Measurements from ENCODE around the gene CCDC33.

CCDC33 gene

GRCh38 chr15:74201710-74202420 is 34.3 kb upstream of the CCDC33 start:
- H3K27me3 ChIP-seq (replicated peaks in 2 of 5; ENCODE audit: control insufficient read depth in 4 of 5, insufficient read depth in 5 of 5, low read length in 4 of 5), result no peaks in the 10 kb centered on the region
- ChIA-PET CTCF (interaction anchor here (0.7 to 1.2 kb wide), 3 partner anchors 40 to 187 kb away, joined by 3 to 5 read pairs (median 3); no protein-coding TSS in a partner anchor), POLR2A (no interaction called here)
- DNase-seq, result no peak
- 80% methylated on average over 1 of the region's 7 CpGs for WGBS (ENCODE audit: insufficient coverage)
- no peak overlapping the region for H3K27ac ChIP-seq (ENCODE audit: insufficient read depth in 1 of 2, low read depth in 1 of 2, low read length in 2 of 2, poor library complexity in 1 of 2, severe bottlenecking in 2 of 2)
- no peak overlapping the region for H3K4me3 ChIP-seq (ENCODE audit: control insufficient read depth in 1 of 7, extremely low read depth in 1 of 7, insufficient read depth in 4 of 7, low read depth in 2 of 7, low read length in 6 of 7)
- no peaks in the 10 kb centered on the region for H3K36me3 ChIP-seq (ENCODE audit: control insufficient read depth in 4 of 4, insufficient read depth in 4 of 4, low read length in 3 of 4)
- H3K9me3 ChIP-seq (ENCODE audit: control extremely low read depth in 1 of 5, control insufficient read depth in 4 of 5, insufficient read depth in 2 of 5, low read depth in 1 of 5, low read length in 4 of 5), result no peaks in the 10 kb centered on the region
- peaks cover 0 to 62% (median 30%) of the 10 kb centered on the region in 4 experiments for H3K4me1 ChIP-seq (ENCODE audit: control extremely low read depth in 1 of 4, control insufficient read depth in 4 of 4, insufficient read depth in 4 of 4, low read length in 3 of 4)

- H3K4me3 ChIP-seq (ENCODE audit: control insufficient read depth in 1 of 7, extremely low read depth in 1 of 7, insufficient read depth in 4 of 7, low read depth in 2 of 7, low read length in 6 of 7), result no peak within 1 kb of the TSS
- 78% methylated on average over 14 of the region's 26 CpGs for WGBS (ENCODE audit: insufficient coverage)
- ChIA-PET CTCF (interaction anchor here (0.7 to 1.2 kb wide), 3 partner anchors 39 to 187 kb away, joined by 3 to 5 read pairs (median 3); no protein-coding TSS in a partner anchor), POLR2A (no interaction called here)
- no peaks in the 10 kb centered on the region for H3K27me3 ChIP-seq (replicated peaks in 2 of 5; ENCODE audit: control insufficient read depth in 4 of 5, insufficient read depth in 5 of 5, low read length in 4 of 5)
- no peaks in the 10 kb centered on the region for H3K9me3 ChIP-seq (ENCODE audit: control extremely low read depth in 1 of 5, control insufficient read depth in 4 of 5, insufficient read depth in 2 of 5, low read depth in 1 of 5, low read length in 4 of 5)
- H3K36me3 ChIP-seq (ENCODE audit: control insufficient read depth in 4 of 4, insufficient read depth in 4 of 4, low read length in 3 of 4), result no peaks in the 10 kb centered on the region
- DNase-seq, result no peak
- H3K4me1 ChIP-seq (ENCODE audit: control extremely low read depth in 1 of 4, control insufficient read depth in 4 of 4, insufficient read depth in 4 of 4, low read length in 3 of 4), result peaks cover 0 to 71% (median 30%) of the 10 kb centered on the region in 4 experiments
- H3K27ac ChIP-seq (ENCODE audit: insufficient read depth in 1 of 2, low read depth in 1 of 2, low read length in 2 of 2, poor library complexity in 1 of 2, severe bottlenecking in 2 of 2), result no peak within 1 kb of the TSS
Measured at GRCh38 chr15:74202452-74203401, 33.4 kb upstream of the CCDC33 start, which contains the start of gene STRA6. TSS of gene STRA6 (minus strand) at chr15:74202787. CDS start at chr15:74202267, 520 bp downstream.

GRCh38 chr15:74203914-74204431 is 32.2 kb upstream of the CCDC33 start:
- Histone ChIP-seq H3K4me1 (ENCODE audit: control extremely low read depth in 1 of 4, control insufficient read depth in 4 of 4, insufficient read depth in 4 of 4, low read length in 3 of 4) (peaks cover 0 to 82% (median 30%) of the 10 kb centered on the region in 4 experiments), H3K4me3 (ENCODE audit: control insufficient read depth in 1 of 7, extremely low read depth in 1 of 7, insufficient read depth in 4 of 7, low read depth in 2 of 7, low read length in 6 of 7) (no peak overlapping the region), H3K27me3 (replicated peaks in 2 of 5; ENCODE audit: control insufficient read depth in 4 of 5, insufficient read depth in 5 of 5, low read length in 4 of 5) (no peaks in the 10 kb centered on the region), H3K36me3 (ENCODE audit: control insufficient read depth in 4 of 4, insufficient read depth in 4 of 4, low read length in 3 of 4) (no peaks in the 10 kb centered on the region), H3K27ac (ENCODE audit: insufficient read depth in 1 of 2, low read depth in 1 of 2, low read length in 2 of 2, poor library complexity in 1 of 2, severe bottlenecking in 2 of 2) (no peak overlapping the region), H3K9me3 (ENCODE audit: control extremely low read depth in 1 of 5, control insufficient read depth in 4 of 5, insufficient read depth in 2 of 5, low read depth in 1 of 5, low read length in 4 of 5) (no peaks in the 10 kb centered on the region)
- CTCF ChIA-PET, result interaction anchor here (1.0 to 1.7 kb wide), 2 partner anchors 12 to 78 kb away, joined by 3 to 4 read pairs; no protein-coding TSS in a partner anchor
- 81% methylated on average over 6 of the region's 10 CpGs for WGBS (ENCODE audit: insufficient coverage)
- no peak for DNase-seq
- POLR2A ChIA-PET, result no interaction called here

GRCh38 chr15:74205582-74205947 is 30.6 kb upstream of the CCDC33 start:
- no peaks in the 10 kb centered on the region for H3K27me3 ChIP-seq (replicated peaks in 2 of 5; ENCODE audit: control insufficient read depth in 4 of 5, insufficient read depth in 5 of 5, low read length in 4 of 5)
- no peak for DNase-seq
- WGBS (ENCODE audit: insufficient coverage), result 80% methylated on average over 3 of the region's 4 CpGs
- no peak overlapping the region for H3K4me3 ChIP-seq (ENCODE audit: control insufficient read depth in 1 of 7, extremely low read depth in 1 of 7, insufficient read depth in 4 of 7, low read depth in 2 of 7, low read length in 6 of 7)
- no peaks in the 10 kb centered on the region for H3K9me3 ChIP-seq (ENCODE audit: control extremely low read depth in 1 of 5, control insufficient read depth in 4 of 5, insufficient read depth in 2 of 5, low read depth in 1 of 5, low read length in 4 of 5)
- no peak overlapping the region for H3K27ac ChIP-seq (ENCODE audit: insufficient read depth in 1 of 2, low read depth in 1 of 2, low read length in 2 of 2, poor library complexity in 1 of 2, severe bottlenecking in 2 of 2)
- H3K4me1 ChIP-seq (ENCODE audit: control extremely low read depth in 1 of 4, control insufficient read depth in 4 of 4, insufficient read depth in 4 of 4, low read length in 3 of 4), result peaks cover 0 to 83% (median 30%) of the 10 kb centered on the region in 4 experiments
- H3K36me3 ChIP-seq (ENCODE audit: control insufficient read depth in 4 of 4, insufficient read depth in 4 of 4, low read length in 3 of 4), result no peaks in the 10 kb centered on the region
- POLR2A ChIA-PET, result no interaction called here
- CTCF ChIA-PET, result interaction anchor here (1.7 kb wide), 1 partner anchor 14 kb away, joined by 4 read pairs; no protein-coding TSS in a partner anchor

- ChIA-PET POLR2A (no interaction called here), CTCF (no interaction called here)
- Histone ChIP-seq H3K9me3 (ENCODE audit: control extremely low read depth in 1 of 5, control insufficient read depth in 4 of 5, insufficient read depth in 2 of 5, low read depth in 1 of 5, low read length in 4 of 5) (no peaks in the 10 kb centered on the region), H3K27ac (ENCODE audit: insufficient read depth in 1 of 2, low read depth in 1 of 2, low read length in 2 of 2, poor library complexity in 1 of 2, severe bottlenecking in 2 of 2) (no peak overlapping the region), H3K36me3 (ENCODE audit: control insufficient read depth in 4 of 4, insufficient read depth in 4 of 4, low read length in 3 of 4) (no peaks in the 10 kb centered on the region), H3K4me3 (ENCODE audit: control insufficient read depth in 1 of 7, extremely low read depth in 1 of 7, insufficient read depth in 4 of 7, low read depth in 2 of 7, low read length in 6 of 7) (no peak overlapping the region), H3K27me3 (replicated peaks in 2 of 5; ENCODE audit: control insufficient read depth in 4 of 5, insufficient read depth in 5 of 5, low read length in 4 of 5) (no peaks in the 10 kb centered on the region), H3K4me1 (ENCODE audit: control extremely low read depth in 1 of 4, control insufficient read depth in 4 of 4, insufficient read depth in 4 of 4, low read length in 3 of 4) (peaks cover 0 to 74% (median 30%) of the 10 kb centered on the region in 4 experiments)
- 81% methylated on average over 6 of the region's 6 CpGs for WGBS (ENCODE audit: insufficient coverage)
- no peak for DNase-seq
Measured at GRCh38 chr15:74206801-74207281, 29.3 kb upstream of the CCDC33 start.

GRCh38 chr15:74207652-74208440 is 28.3 kb upstream of the CCDC33 start:
- Histone ChIP-seq H3K4me1 (ENCODE audit: control extremely low read depth in 1 of 4, control insufficient read depth in 4 of 4, insufficient read depth in 4 of 4, low read length in 3 of 4) (peaks cover 0 to 64% (median 27%) of the 10 kb centered on the region in 4 experiments), H3K27ac (ENCODE audit: insufficient read depth in 1 of 2, low read depth in 1 of 2, low read length in 2 of 2, poor library complexity in 1 of 2, severe bottlenecking in 2 of 2) (no peak overlapping the region), H3K36me3 (ENCODE audit: control insufficient read depth in 4 of 4, insufficient read depth in 4 of 4, low read length in 3 of 4) (no peaks in the 10 kb centered on the region), H3K27me3 (replicated peaks in 2 of 5; ENCODE audit: control insufficient read depth in 4 of 5, insufficient read depth in 5 of 5, low read length in 4 of 5) (no peaks in the 10 kb centered on the region), H3K9me3 (ENCODE audit: control extremely low read depth in 1 of 5, control insufficient read depth in 4 of 5, insufficient read depth in 2 of 5, low read depth in 1 of 5, low read length in 4 of 5) (no peaks in the 10 kb centered on the region), H3K4me3 (ENCODE audit: control insufficient read depth in 1 of 7, extremely low read depth in 1 of 7, insufficient read depth in 4 of 7, low read depth in 2 of 7, low read length in 6 of 7) (no peak overlapping the region)
- peak in 2 of 3 donors; percentile 41 to 51 for DNase-seq
- POLR2A ChIA-PET, result no interaction called here
- 72% methylated on average over 15 of the region's 16 CpGs for WGBS (ENCODE audit: insufficient coverage)
- CTCF ChIA-PET, result interaction anchor here (0.6 kb wide), 1 partner anchor 13 kb away, joined by 3 read pairs; no protein-coding TSS in a partner anchor

All from common myeloid progenitor, CD34-positive (primary cell).